H9 (cell line): Measurements from ENCODE around the gene STXBP6. TPM values are rescaled to one million over a fixed set of nuclear protein-coding genes. Genes with fewer than 3 reads are reported as not detected.

Experiments
- DNase-seq: peaks from one replicate; pipeline ENCODE4 v3.0.0-alpha.2; 2017
- H2AFZ ChIP-seq: one replicate; pipeline ENCODE4 v1.6.1; 2013; ENCODE audit warnings: mild to moderate bottlenecking, low read length, control low read depth, moderate library complexity
- H2AK5ac ChIP-seq: 2 replicates; pipeline ENCODE4 v1.6.1; 2013; ENCODE audit warnings: low read length, control low read depth, mixed read lengths; ENCODE audit not compliant: insufficient read length
- H2BK120ac ChIP-seq: one replicate; pipeline ENCODE4 v1.6.1; 2013; ENCODE audit warnings: low read depth, mild to moderate bottlenecking, low read length, control low read depth, inconsistent platforms; ENCODE audit not compliant: poor library complexity, severe bottlenecking
- H2BK12ac ChIP-seq: 2 replicates; pipeline ENCODE4 v1.6.1; 2013; ENCODE audit warnings: low read length, control low read depth, mixed read lengths, low read depth; ENCODE audit not compliant: insufficient read length
- H2BK15ac ChIP-seq: 2 replicates; pipeline ENCODE4 v1.6.1; 2013; ENCODE audit warnings: low read depth, low read length, control low read depth
- H2BK20ac ChIP-seq: one replicate; pipeline ENCODE4 v1.6.1; 2013; ENCODE audit warnings: low read depth, mild to moderate bottlenecking, low read length, control low read depth, inconsistent platforms; ENCODE audit not compliant: poor library complexity, severe bottlenecking
- H2BK5ac ChIP-seq: 2 replicates; pipeline ENCODE4 v1.6.1; 2013; ENCODE audit warnings: low read length, control low read depth, mixed read lengths; ENCODE audit not compliant: insufficient read length
- H3K14ac ChIP-seq: 2 replicates; pipeline ENCODE4 v1.6.1; 2013; ENCODE audit warnings: low read length, control low read depth; ENCODE audit not compliant: insufficient read depth
- H3K18ac ChIP-seq: 2 replicates; pipeline ENCODE4 v1.6.1; 2013; ENCODE audit warnings: low read depth, mild to moderate bottlenecking, mixed read lengths, low read length, control low read depth; ENCODE audit not compliant: insufficient read length
- H3K23ac ChIP-seq: 2 replicates; pipeline ENCODE4 v1.6.1; 2013; ENCODE audit warnings: low read length, control low read depth, mixed read lengths, low read depth; ENCODE audit not compliant: insufficient read length
- H3K23me2 ChIP-seq: 2 replicates; pipeline ENCODE4 v1.6.1; 2013; ENCODE audit warnings: low read depth, mild to moderate bottlenecking, mixed read lengths, low read length, control low read depth; ENCODE audit not compliant: insufficient read length, poor library complexity, severe bottlenecking
- H3K27ac ChIP-seq: 2 replicates; pipeline ENCODE4 v1.5.1; 2013; ENCODE audit warnings: low read length, control low read depth, mixed read lengths, low read depth; ENCODE audit not compliant: insufficient read length
- H3K27me3 ChIP-seq: 2 replicates; pipeline ENCODE4 v1.6.1; 2013; ENCODE audit warnings: low read length, control low read depth, inconsistent platforms; ENCODE audit not compliant: insufficient read depth
- H3K4ac ChIP-seq: 2 replicates; pipeline ENCODE4 v1.6.1; 2013; ENCODE audit warnings: low read depth, mild to moderate bottlenecking, control low read depth, inconsistent platforms, low read length, moderate library complexity
- H3K4me1 ChIP-seq: 2 replicates; pipeline ENCODE4 v1.6.1; 2013; ENCODE audit warnings: low read length, control low read depth, inconsistent platforms; ENCODE audit not compliant: insufficient read depth
- H3K4me2 ChIP-seq: 2 replicates; pipeline ENCODE4 v1.6.1; 2013; ENCODE audit warnings: low read length, control low read depth, mixed read lengths; ENCODE audit not compliant: insufficient read length, insufficient read depth
- H3K56ac ChIP-seq: 2 replicates; pipeline ENCODE4 v1.6.1; 2013; ENCODE audit warnings: low read depth, mild to moderate bottlenecking, mixed read lengths, low read length, control low read depth; ENCODE audit not compliant: insufficient read length
- H3K79me1 ChIP-seq: 2 replicates; pipeline ENCODE4 v1.6.1; 2013; ENCODE audit warnings: low read depth, mild to moderate bottlenecking, moderate library complexity, low read length, control low read depth, inconsistent platforms; ENCODE audit not compliant: insufficient read depth, poor library complexity, severe bottlenecking
- H3K79me2 ChIP-seq: 2 replicates; pipeline ENCODE4 v1.6.1; 2013; ENCODE audit warnings: low read length, control low read depth, inconsistent platforms; ENCODE audit not compliant: insufficient read depth
- H3K9ac ChIP-seq: 2 replicates; pipeline ENCODE4 v1.6.1; 2013; ENCODE audit warnings: low read length, control low read depth, mixed read lengths; ENCODE audit not compliant: insufficient read length; ENCODE audit errors: extremely low read depth
- H3K9me3 ChIP-seq: one replicate; pipeline ENCODE4 v1.6.1; 2013; ENCODE audit warnings: low read depth, low read length, inconsistent platforms; ENCODE audit not compliant: control insufficient read depth
- H3T11ph ChIP-seq: one replicate; pipeline ENCODE4 v1.6.1; 2013; ENCODE audit warnings: mild to moderate bottlenecking, low read length, control low read depth, inconsistent platforms
- H4K20me1 ChIP-seq: one replicate; pipeline ENCODE4 v1.6.1; 2013; ENCODE audit not compliant: control insufficient read depth, insufficient read length, insufficient read depth
- H4K5ac ChIP-seq: 2 replicates; pipeline ENCODE4 v1.6.1; 2013; ENCODE audit warnings: low read depth, mild to moderate bottlenecking, mixed read lengths, low read length, control low read depth; ENCODE audit not compliant: insufficient read length
- H4K8ac ChIP-seq: replicated peaks from 2 replicates; pipeline ENCODE4 v1.6.1; 2013; ENCODE audit warnings: low read length, control low read depth, mixed read lengths, low read depth; ENCODE audit not compliant: insufficient read length
- H4K91ac ChIP-seq: 2 replicates; pipeline ENCODE4 v1.6.1; 2013; ENCODE audit warnings: low read depth, mild to moderate bottlenecking, moderate library complexity, mixed read lengths, low read length, control low read depth; ENCODE audit not compliant: insufficient read length
- H3K27ac Mint-ChIP-seq, 3 experiments: 2 replicates in 2 of 3; 3 replicates in 1 of 3; pipeline ENCODE4 v1.8.0; 2020 to 2021; ENCODE audit warnings: mixed read lengths in 3 of 3, mild to moderate bottlenecking in 1 of 3, moderate library complexity in 1 of 3
- H3K27me3 Mint-ChIP-seq: 2 replicates; pipeline ENCODE4 v1.8.0; 2021; ENCODE audit warnings: low read depth, mild to moderate bottlenecking, moderate library complexity, mixed read lengths
- H3K36me3 Mint-ChIP-seq, 3 experiments: 2 replicates in 2 of 3; 3 replicates in 1 of 3; pipeline ENCODE4 v1.8.0; 2020 to 2021; ENCODE audit warnings: low read depth in 3 of 3, mixed read lengths in 3 of 3; ENCODE audit not compliant: insufficient read depth in 1 of 3
- H3K4me1 Mint-ChIP-seq, 2 experiments: 2 replicates each; pipeline ENCODE4 v1.8.0; 2020; ENCODE audit warnings: mixed read lengths in 2 of 2
- H3K4me3 Mint-ChIP-seq, 2 experiments: 2 replicates in 1 of 2; 3 replicates in 1 of 2; pipeline ENCODE4 v1.8.0; 2020 to 2021; ENCODE audit warnings: mild to moderate bottlenecking in 2 of 2, mixed read lengths in 2 of 2, moderate library complexity in 1 of 2
- H3K9me3 Mint-ChIP-seq, 2 experiments: 2 replicates in 1 of 2; 3 replicates in 1 of 2; pipeline ENCODE4 v1.8.0; 2020; ENCODE audit warnings: mild to moderate bottlenecking in 2 of 2, mixed read lengths in 2 of 2, moderate library complexity in 1 of 2
- CTCF ChIP-seq: fragments of 200-600 bp; sonication (generic); conservative IDR thresholded peaks from 3 replicates; pipeline ENCODE4 v1.8.0; 2021; ENCODE audit warnings: antibody characterized with exemption, mild to moderate bottlenecking
- WGBS: extraction: QIAGEN DNeasy Blood & Tissue Kit; methylation state at CpG from one replicate; pipeline ENCODE4 v1.1.7; 2013; ENCODE audit warnings: missing lambda C conversion rate, low lambda C conversion rate, mixed read lengths; ENCODE audit not compliant: insufficient read length; ENCODE audit errors: extremely low coverage; 5-methylcytosine and 5-hydroxymethylcytosine counted together
- total RNA-seq: library from RNA; stranded (reverse); gene quantifications from 2 replicates; pipeline ENCODE4 v1.2.1, GENCODE V29; 2021

Gene STXBP6
- total RNA-seq, 1 experiment from 2014 or later = 3.6 TPM

GRCh38 chr14:24887623-24888304 lies 162.2 kb downstream of the STXBP6 start:
- Histone ChIP-seq H3K23me2 (no peaks in the 10 kb centered on the region), H3K14ac (no peak overlapping the region), H3K56ac (no peak overlapping the region), H3K4me2 (no peak overlapping the region), H3K4me1 (no peaks in the 10 kb centered on the region), H3K79me1 (no peaks in the 10 kb centered on the region), H3K79me2 (no peaks in the 10 kb centered on the region), H3K23ac (no peak overlapping the region), H4K8ac (no peak overlapping the region), H3K4ac (no peak overlapping the region), H4K20me1 (no peaks in the 10 kb centered on the region), H4K91ac (no peak overlapping the region), H3K27ac (no peak overlapping the region), H3K9me3 (no peaks in the 10 kb centered on the region), H4K5ac (no peak overlapping the region), H3T11ph (no peak overlapping the region), H2BK120ac (no peak overlapping the region), H3K9ac (no peak overlapping the region), H2BK20ac (no peak overlapping the region), H2BK5ac (no peak overlapping the region), H2AFZ (no peak overlapping the region), H3K18ac (no peak overlapping the region), H2BK15ac (no peak overlapping the region), H3K27me3 (no peaks in the 10 kb centered on the region), H2AK5ac (no peak overlapping the region), H2BK12ac (no peak overlapping the region)
- H3K4me3 Mint-ChIP-seq = no peak overlapping the region
- no CpG with 5 or more reads among the region's 3 CpGs for WGBS
- H3K27ac Mint-ChIP-seq = no peak overlapping the region; a peak in 1 of 7 replicates
- peaks cover 0 to 3% (median 0%) of the 10 kb centered on the region in 3 experiments; a peak in 2 of 7 replicates for H3K36me3 Mint-ChIP-seq
- H3K4me1 Mint-ChIP-seq = peaks cover 3 to 8% of the 10 kb centered on the region in 2 experiments; a peak in 1 of 4 replicates
- peaks cover 3 to 11% of the 10 kb centered on the region in 2 experiments; a peak in 3 of 5 replicates for H3K9me3 Mint-ChIP-seq
- no peak for DNase-seq
- no peaks in the 10 kb centered on the region for H3K27me3 Mint-ChIP-seq
- no peak for TF ChIP-seq CTCF
